Brain microvascular endothelial cell (primary cell): ENCODE results near the gene PRR29.

Experiments
- DNase-seq: peaks from one replicate; pipeline ENCODE4 v3.0.0-alpha.2; 2020
- H3K27ac ChIP-seq: fragments of 250-450 bp; sonication (Bioruptor Pico); 2 replicates; pipeline ENCODE4 v1.5.1; 2020; ENCODE audit warnings: mild to moderate bottlenecking, moderate library complexity
- H3K27me3 ChIP-seq: fragments of 250-450 bp; sonication (Bioruptor Pico); replicated peaks from 2 replicates; pipeline ENCODE4 v1.5.1; 2020; ENCODE audit warnings: mild to moderate bottlenecking
- H3K36me3 ChIP-seq: fragments of 250-450 bp; sonication (Bioruptor Pico); replicated peaks from 2 replicates; pipeline ENCODE4 v1.5.1; 2020; ENCODE audit warnings: mild to moderate bottlenecking
- H3K4me3 ChIP-seq: 2 replicates; pipeline ENCODE4 v1.5.1; 2011; ENCODE audit warnings: low read depth, mild to moderate bottlenecking, control low read depth, low read length, moderate library complexity
- CTCF ChIP-seq: IDR thresholded peaks from 2 replicates; pipeline ENCODE4 v1.5.1; 2011; ENCODE audit warnings: low read depth, mild to moderate bottlenecking, moderate library complexity, low read length, control low read depth, inconsistent platforms; ENCODE audit errors: missing control alignments
- in situ Hi-C: cut with HindIII; loops from 2 replicates; pipeline ENCODE4 v1.10.0; 2017; ENCODE audit warnings: low sequenced_read_pairs, low pct_ligation_motif_present

The PRR29 gene

DNA sequence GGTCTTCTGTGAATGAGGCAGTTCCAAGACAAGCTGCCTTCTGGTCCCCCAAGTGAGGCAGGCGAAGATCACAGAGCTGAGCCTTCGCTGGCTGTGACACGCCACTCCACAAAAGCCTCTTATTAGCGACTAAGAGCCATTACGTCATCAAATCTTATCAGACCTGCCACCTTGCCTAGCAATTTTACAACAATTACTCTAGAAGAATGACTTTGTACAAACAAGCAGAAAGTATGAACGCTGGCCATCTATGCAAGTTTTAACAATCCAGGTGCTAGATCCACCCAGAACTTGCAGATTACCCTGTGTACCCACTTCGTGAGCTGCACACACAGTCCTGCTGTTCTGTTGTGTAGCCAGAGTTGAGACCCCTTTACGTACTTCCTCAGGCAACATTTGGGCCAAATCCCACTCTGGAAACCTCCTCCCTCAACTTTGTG, 26.1 kb downstream of the PRR29 start:
- in situ Hi-C loops = no loop called here
- H3K36me3 ChIP-seq = no peaks in the 10 kb centered on the region
- no peak for DNase-seq
- H3K27me3 ChIP-seq = no peaks in the 10 kb centered on the region
- TF ChIP-seq CTCF = no peak
- H3K4me3 ChIP-seq = no peak overlapping the region
- no peak overlapping the region for H3K27ac ChIP-seq

- no peak for TF ChIP-seq CTCF
- H3K36me3 ChIP-seq = no peaks in the 10 kb centered on the region
- H3K27me3 ChIP-seq = no peaks in the 10 kb centered on the region
- in situ Hi-C loops = no loop called here
- H3K27ac ChIP-seq = no peak overlapping the region
- H3K4me3 ChIP-seq = no peak overlapping the region
- no peak for DNase-seq
Measured at GRCh38 chr17:64024781-64025731, 26.9 kb downstream of the PRR29 start.

DNA sequence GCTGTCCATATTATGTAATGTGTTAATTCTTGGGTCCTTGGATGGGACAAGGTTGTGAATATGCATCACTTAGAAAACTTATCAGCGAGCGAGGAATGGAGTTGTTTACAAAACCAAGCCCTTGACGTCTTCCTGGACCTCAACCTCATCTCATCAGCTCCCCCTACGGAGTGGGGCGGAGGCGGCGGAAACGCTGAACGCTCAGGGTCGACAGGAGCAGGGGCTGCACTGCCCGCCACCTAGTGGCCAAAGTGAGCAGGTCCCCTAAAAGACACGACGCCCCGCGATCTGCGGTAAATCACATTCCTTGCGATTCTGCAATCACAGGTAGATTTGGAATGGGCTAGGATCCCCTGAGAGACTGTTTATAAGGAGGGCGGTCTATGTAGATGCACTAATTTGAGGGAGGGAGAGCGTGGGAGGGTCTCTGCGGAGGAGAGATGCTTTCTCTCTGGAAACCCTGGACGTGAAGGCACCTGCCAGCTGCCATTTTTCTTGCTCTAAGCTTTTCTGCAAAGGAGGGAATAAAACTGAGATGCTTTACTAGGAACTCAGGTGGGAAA, 27.7 kb downstream of the PRR29 start:
- H3K36me3 ChIP-seq = no peaks in the 10 kb centered on the region
- no peak overlapping the region for H3K27ac ChIP-seq
- peak; percentile 95 for TF ChIP-seq CTCF
- in situ Hi-C loops = no loop called here
- H3K4me3 ChIP-seq = no peak overlapping the region
- DNase-seq = peak; percentile 42
- no peaks in the 10 kb centered on the region for H3K27me3 ChIP-seq

DNA sequence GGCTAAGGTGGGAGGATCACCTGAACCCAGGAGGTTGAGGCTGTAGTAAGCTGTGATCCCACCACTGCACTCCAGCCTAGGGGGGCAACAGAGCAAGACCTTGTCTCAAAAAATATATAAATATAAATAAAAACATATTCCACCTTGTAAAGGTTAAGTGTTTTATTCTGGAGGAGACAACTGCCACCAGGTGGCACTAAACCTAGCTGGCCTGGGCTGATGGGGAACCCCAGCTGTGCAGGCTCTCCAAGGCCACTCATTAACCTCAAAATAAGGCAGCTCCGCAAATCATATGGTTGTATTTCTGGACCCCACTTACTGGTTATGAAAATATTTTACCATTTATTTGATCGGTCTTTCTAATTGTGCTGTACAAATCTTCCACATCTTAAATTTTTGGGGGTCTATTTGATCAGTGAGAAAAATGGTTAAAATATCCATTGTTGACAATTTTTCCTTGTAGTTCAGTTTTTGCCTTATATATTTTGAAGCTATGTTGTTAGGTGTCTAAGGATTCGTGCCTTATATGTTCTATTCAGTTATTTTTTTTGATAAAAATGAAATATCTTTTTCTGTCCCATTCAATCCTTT, 30.8 kb downstream of the PRR29 start:
- H3K36me3 ChIP-seq = no peaks in the 10 kb centered on the region

DNA sequence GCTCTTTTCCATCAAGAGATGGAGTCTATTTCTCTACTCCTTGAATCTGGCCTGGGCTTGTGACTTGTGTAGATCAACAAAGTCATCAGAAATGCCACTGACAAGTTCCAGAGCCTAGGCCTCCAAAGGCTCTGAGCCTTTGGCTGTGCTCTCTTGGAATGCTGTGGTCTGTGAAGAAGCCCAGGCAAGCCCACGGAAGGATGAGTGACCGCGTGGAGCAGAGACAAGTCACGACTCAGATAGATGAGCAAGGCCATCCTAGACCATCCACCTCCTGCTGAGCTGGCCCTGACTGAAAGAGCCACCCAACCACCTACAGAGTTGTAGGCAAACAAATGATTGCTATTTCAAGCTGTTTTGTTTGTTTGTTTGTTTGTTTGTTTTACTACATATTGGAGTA, 33.9 kb downstream of the PRR29 start:
- peak; percentile 7 for DNase-seq
- no peak overlapping the region for H3K27ac ChIP-seq
- no peaks in the 10 kb centered on the region for H3K27me3 ChIP-seq
- TF ChIP-seq CTCF = no peak
- no peak overlapping the region for H3K4me3 ChIP-seq
- no peaks in the 10 kb centered on the region for H3K36me3 ChIP-seq
- in situ Hi-C loops = no loop called here

More for the DNA sequence above, 30.8 kb downstream of the PRR29 start:
- peak; percentile 84 for TF ChIP-seq CTCF
- DNase-seq = peak; percentile 56
- no peaks in the 10 kb centered on the region for H3K27me3 ChIP-seq
- H3K4me3 ChIP-seq = no peak overlapping the region
- H3K27ac ChIP-seq = no peak overlapping the region
- in situ Hi-C loops = no loop called here
